GM21515 (cell line): ENCODE results near the gene MICAL2.
A peak's percentile ranks its signal among the peaks of the same experiment; 100 is the strongest.

Source experiments
- ATAC-seq: cut with Tn5 transposase; IDR thresholded peaks from one replicate; pipeline ENCODE4 v1.9.1; 2021; ENCODE audit not compliant: unreplicated experiment

MICAL2 gene

DNA sequence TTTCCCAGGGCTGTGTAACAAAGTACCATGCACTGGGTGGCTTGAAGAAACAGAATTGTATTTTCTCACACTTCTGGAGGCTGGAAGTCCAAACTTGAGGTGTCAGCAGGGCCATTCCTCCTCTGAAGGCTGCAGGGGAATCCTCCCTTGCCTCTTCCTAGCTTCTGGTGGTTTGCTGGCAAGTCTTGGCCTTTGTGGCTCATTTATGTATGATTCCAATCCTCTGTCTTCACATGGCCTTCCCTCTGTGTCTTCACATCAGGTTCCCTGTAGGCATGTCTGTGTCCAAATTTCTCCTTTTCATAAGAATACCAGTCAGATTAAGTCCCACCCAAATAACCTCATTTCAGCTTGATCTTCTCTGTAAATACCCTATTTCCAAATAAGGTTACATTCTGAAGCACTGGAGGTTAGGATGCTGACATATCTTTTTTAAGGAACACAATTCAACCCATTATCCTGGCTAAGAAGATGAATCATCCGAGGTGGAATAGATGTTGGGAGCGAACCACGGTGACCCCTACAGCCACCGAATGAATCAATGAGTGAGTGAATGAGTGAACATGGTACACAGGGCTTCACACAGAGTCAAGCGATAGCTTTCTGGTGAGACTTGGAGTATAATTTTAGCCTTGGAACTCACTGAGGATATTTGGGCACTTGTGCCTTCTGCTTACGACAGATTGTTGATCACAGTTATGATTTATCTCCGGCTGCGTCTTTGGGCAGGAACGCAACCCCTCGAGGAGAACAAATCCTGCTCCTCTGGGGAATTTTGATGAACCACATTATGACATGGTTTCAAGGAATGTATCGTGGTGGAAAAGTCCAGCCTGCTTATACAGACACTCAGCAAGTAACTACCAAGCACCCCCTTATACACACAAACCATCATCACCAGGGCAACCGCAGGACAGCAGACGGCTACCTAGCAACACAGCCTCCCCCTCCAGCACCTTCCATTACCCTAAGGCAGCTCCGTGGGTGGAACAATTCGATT lies 34.3 kb upstream of the MICAL2 start:
- ATAC-seq, result no peak

DNA sequence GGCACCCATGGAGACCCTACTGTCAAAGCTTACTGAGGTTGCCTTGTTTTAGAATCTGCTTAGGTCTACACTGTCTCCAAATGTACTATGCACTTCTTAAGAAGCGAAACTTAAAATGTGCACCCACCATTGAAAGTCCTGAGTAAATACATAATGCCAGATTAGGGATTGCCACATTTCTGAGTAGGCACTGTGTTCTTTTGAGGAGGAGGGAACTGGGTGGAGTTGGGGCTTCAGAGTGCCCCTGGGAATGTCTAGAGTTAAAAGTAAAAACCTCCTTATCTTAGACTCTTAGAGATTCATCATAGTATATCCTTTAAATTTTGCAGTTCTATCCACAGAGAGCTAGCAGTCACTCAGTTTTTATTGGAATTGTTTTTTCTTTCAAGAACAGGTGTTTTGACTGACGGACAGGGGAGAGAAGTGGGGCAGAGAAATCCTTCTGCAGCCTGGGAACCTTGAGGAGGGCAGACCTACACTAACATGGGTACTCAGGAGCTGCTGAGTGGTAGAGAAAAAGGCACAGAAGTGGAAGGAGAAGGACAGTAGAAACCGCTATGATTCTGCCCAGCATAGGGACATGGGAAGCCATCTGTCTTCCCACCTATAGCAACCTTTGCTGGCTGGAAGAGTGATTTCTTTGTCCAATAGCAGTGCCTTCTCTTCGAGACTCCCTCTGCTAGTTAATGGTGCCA lies 33.4 kb upstream of the MICAL2 start:
- no peak for ATAC-seq

DNA sequence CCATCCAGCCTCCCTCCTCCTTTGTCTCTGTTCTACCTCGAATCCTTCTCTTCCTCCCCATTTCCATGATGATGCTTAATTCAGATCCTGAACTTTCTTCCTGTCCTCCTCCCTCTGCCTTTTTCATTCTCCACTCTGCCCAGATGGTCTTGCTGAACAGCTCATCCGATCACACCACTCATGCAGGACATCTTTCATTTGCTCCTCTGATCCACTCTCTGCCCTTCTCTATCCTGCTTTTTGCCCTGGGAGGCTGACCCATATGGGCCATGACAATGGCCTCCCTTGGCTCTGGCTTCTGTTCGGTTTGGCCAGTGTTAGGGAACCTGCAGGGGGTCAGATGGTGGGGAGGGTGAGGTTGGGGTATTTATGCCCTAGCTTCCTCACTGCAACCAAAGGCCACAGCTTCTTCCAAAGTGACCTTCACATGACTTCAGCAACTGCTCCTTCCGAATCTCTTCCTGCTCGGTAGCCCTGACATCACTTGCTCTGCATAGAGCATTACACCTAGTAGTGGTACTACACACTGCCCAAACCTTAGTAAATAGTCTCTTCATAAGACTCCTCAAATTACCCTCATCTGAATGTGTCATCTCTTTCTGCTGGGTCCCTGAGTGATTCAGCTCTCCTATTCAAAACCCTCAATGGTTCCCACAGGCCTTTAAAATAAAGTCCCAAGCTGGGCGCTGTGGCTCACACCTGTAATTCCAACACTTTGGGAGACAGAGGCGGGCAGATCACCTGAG lies 32.7 kb upstream of the MICAL2 start:
- ATAC-seq, result no peak

DNA sequence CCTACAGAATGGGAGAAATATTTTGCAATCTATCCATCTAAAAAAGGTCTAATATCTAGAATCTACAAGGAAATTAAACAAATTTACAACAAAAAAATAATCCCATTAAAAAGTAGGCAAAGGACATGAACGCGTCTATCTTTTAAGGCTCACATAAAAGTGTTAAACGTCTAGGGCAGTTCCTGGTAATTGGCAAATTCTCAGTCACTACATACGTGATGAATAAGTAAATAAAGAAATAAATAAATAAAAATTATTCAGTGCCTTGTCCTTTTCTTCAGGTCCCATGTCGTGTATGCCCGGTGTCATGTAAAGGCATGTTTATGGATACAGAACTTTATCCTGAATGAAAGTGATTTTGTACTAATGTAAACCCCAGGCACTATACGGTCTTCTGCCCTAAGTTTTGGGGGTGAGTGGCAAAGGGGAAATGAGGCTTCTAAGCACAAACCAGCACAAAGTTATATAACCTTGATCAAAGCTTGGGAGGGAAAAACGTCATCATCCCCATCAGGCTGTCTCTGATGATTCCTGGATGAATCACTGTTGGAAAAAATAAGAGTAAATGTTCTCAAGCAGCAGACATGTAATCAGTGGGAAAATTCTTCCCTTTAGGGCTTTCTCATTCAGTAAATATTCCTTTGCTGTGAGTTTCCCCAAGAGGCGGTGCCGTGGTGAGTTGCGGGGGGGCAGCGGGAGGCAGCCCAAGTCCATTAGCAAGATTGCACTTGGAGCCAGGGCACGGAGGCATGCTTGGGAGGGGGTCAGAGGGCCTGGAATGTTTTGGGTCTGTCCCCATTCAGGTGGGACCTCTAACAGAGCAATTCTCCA lies 30.4 kb upstream of the MICAL2 start:
- ATAC-seq, result no peak

DNA sequence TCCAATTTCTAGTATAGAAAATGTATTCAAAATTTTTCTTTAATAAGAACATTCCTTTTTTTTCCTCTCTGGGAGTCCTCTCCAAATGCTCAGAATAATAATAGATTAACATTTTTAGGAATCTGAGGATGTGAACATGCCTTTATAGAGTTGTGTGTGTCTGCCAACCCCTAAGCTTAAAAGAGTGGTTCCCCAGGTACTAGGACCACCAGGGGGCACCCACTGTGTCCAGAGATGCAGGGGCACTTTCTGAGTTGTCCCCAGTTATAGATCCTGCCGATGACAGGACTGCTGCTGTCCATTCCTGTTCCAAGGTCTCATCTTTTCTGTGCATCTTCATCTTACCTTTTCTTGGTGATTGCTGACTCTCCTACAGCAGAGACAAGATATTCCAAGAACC lies 27.0 kb upstream of the MICAL2 start:
- no peak for ATAC-seq

DNA sequence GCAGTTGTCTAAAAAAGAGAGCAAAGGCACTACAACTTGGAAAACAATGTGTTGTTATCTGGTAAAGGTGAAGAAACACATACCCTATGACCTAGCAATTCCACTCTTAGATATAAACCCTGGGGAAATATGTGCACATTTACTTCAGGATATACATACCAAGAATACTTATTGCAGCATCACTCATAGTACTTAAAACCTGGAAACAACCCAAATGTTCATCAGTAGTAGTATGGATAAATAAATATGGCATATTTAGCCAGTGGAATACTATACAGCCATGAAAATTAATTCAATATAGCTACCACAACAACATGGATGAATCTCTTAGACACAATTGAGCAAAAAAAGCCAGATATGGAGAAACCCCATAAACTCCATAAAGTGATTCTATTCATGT lies 26.1 kb upstream of the MICAL2 start:
- ATAC-seq, result no peak

DNA sequence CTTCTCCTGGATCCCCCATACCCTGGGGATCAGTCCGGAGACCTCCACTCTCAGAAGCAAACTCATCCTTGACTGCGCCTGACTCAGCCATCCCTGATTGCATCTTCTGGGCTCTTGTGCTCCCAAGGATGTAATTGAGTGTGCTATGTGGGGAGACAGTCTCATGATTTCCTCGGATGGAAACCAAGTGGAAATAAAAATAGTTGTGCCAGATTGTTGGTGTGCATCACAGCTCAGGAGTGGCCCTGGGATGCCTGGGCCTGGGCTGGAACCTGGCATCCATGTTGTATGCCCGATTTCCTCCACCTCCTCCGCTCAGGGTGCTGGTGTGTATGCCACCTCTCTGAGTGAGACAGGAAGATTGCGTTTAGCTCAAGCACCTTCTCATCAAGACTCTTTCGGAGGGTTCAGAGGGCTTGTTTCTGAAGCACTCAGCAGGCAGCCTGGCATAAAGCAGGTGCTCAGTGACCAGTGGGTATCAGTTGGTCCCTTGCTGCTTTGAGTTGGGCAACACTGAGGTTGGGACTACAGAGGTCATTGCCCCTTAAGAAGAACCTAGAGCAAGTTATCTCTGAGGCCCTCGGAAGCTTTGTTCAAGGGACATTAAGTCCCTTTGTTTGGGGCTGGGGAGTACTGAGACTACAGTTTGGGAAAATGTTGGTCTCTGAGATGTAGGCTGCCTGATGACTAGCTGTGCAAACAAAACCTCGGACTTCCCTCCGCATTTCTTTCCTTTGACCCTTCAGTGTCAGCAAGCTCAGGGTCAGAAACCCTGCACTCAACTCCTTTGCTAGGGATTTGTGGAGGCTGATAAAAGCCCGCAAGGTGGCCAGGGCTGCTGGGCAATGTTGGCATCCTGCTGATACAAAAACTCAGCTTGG lies 24.8 kb upstream of the MICAL2 start:
- ATAC-seq, result no peak

DNA sequence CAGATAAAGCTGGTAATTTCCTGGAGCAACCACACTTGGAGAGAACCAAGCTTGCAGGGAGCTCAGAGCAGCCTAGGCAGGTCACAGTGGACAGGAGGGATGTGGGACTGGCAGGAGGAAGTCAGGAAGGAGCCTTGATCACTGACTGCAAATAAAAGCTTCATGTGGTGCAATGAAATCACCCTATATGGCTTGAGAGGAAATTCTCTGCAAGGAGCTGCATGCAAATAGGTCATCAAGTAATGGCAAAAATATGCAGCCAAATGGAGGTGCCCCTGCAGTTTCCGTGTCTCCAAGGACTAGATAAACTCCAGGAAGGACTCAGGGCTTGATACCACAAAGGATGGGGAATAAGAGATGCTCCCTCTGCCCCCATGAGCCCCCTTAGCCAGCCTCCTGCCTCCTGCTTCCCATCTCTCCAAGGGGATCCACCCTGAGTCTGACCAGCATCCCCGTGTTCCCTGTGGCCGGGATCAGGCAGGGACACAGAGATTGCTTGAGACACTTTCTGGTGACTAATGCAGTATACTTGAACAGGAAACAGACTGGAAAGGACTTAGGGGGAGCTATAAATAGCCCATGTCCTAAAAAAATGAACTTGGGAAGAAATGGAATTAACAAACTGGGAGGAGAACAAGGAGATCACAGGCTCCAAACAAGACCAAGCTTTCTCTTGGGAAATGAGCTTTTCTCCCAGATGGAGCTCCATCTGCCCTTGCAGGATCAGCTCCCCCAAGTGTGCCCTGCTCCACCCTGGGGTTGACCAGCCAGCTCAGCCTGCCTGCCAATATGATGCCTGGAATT lies 23.9 kb upstream of the MICAL2 start:
- ATAC-seq, result no peak

DNA sequence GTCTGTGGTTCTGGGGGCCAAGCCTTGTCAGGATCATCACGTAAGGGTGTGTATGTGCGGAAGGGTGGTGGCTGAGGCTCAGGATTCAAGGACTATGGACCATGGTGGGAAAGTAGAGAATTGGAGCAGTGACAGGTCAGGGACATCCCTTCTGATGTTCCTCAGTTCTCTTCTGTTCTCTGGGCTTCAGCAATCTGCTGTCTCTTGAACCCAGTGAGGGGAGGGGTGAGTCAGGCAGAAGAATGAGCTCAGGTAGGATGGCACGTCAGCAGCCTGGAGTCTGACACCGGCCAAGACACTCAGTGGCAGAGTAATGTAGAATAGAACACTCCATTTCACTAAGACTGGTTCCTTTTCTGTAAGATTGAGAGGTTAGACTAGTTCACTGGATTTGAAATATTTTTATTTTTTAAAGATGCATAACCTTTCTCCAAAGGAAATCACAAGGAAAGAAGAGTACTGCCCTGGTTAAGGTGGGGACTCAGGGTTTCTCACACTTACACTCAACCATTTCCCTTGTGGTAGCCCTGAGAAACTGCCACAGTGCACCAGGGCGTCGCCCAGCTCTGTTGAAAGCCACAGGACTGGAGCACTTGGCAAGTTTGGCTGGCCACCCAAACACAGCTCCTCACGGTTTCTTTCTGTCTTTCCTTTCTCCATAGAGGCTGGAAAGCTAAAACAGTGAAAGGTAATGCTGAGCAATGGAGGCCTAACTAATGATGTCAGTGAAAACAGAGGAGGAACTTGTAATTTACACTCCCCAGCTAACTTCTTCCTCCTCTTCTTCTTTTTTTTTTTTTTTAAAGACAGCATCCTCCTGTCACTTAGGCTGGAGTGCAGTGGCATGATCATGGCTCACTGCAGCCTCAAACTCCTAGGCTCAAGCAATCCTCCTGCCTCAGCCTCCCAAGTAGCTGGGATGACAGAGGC lies 23.1 kb upstream of the MICAL2 start:
- ATAC-seq, result peak; percentile 61

DNA sequence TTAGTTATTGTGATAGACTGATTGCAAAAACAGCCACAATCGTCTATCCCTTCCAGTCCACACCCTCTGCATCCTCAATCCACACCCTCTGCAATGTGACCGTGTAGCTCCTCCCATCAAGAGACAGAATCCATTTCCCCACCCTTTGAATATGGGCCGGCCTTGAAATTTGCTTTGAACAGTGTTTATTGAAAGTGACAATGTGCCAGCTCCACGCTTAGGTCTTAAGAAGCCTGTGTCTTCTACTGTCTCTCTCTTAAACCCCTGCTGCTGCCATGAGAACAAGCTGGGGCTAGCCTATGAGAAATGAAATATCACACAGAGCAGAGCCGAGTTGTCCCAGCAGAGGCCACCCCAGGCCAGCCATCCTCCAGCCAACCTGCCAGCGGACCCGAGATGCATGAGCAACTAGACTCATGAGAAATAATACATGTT lies 22.3 kb upstream of the MICAL2 start:
- no peak for ATAC-seq

DNA sequence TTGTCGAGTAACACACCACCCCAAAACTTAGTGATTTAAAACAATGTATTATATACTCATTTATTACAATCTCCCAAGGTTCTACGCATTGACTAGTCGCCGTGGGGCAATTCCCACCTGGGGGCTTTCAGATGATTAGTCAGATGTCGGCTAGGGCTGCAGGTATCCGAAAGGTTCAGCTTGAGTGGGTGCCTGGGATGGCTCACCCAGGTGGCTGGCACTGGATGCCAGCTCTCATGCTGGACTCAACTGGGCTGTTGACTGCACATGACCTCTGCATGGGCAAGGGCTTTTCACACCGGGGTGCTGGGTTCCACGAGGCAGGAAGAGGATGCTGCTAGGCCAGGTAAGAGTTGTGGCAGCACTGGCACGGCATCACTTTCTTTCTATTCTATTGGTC lies 21.9 kb upstream of the MICAL2 start:
- ATAC-seq, result no peak

DNA sequence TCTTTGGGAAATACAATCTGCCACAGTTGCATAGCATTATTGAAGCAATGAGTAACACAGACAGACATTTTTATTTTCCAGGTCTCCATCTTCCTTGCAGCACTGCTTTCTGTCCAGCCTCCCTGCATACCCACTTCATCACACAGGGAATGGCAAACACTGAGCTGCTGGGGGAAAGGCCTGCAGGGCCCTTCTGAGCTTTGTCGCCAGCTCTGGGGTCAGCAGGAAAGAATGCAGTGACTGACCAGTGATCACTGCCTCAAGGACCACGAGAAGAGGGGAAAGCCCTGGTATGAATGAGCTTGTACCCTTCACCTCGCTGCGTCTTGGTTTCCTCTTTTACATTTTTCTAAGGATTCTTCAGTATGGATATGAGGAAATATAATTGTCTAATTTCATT lies 21.3 kb upstream of the MICAL2 start:
- ATAC-seq, result no peak

DNA sequence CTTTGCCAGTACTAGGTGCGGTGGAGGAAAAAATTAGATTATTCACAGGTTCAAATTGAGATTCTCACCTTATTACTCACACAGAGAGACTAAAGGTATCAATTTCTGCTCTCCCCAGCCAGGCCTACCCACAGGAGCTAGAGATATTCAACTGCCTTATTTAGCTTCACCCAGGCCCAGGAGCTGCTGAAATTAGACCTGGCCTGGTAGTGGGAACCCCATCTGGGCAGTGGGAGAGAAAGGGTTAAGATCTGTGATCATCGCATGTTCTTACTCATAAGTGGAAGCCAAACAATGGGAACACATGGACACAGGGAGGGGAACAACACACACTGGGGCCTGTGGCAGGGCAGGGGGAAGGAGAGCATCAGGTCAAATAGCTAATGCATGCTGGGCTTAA lies 20.9 kb upstream of the MICAL2 start:
- no peak for ATAC-seq

DNA sequence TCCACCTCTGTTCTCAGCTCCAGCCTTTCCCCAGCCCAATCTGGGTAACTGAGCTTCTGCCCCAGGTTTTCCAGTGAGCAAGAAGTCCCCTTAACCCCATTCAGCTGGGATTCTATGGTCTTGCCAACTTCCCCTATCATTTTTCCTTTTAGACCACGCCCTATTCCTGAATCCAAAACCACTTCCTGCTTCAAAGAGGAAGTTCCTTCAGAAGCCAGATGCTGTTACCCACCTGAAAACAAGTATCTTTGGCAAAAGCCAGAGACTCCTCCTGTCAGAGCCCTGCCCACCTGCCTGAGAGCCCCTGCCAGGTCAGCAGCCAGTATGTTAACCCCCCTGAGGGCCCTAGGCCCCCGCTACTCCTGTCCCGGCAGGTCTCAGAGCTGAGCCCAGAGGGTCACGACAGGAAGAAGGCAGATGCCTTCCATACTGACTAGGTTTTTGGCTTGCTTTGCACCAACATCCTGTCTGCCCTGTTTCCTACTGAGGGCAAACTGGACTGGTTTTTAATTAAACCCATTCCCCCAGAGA lies 20.3 kb upstream of the MICAL2 start:
- ATAC-seq, result no peak

DNA sequence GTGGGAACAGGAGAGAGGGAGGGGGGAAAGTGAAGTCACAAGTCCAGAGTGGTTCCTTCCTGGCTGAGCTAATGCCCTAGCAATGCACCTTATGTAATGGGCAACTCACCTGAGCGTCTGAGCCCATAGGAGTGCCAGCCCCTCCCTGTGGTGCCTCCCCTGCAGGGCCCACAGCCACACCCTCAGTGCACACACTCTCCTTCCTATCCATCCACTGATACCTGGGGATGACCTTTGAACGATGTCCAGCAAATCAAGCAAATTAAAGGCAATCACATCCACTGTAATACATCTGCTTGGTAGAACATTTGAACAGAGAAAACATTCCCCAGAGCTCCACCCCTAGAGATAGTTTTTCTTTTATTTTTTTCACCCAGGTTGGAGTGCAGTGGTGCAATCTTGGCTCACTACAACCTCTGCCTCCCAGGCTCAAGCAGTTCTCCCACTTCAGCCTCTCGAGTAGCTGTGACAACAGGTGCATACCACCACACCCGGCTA lies 19.6 kb upstream of the MICAL2 start:
- no peak for ATAC-seq

DNA sequence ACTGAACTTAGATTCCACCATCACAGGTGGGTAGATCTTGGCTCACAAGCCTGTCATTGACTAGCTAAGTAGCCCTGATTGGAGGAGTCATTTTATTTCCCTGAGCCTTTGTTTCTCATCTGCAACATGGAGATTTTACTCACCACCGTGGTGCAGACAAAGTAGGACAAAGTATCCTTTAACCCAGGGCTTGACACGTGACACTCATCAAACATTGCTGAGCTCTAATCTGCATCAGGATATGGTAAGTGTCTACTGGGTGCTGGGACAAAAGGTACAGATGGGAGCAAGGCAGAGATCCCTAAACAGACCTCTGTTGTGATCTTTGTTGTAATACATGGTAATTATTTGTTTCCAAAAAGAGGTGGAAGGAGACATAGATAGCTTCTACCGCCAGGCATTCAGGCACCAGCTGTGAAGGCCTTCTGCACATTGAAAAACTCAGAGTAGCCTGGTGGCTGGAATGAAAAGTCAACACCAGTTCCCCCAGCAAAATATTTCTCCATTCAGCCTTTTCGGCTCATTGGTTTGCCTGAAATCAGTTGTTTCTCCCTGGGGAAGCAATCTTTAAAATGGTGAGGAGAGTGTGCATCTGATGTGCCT lies 18.3 kb upstream of the MICAL2 start:
- ATAC-seq, result no peak

DNA sequence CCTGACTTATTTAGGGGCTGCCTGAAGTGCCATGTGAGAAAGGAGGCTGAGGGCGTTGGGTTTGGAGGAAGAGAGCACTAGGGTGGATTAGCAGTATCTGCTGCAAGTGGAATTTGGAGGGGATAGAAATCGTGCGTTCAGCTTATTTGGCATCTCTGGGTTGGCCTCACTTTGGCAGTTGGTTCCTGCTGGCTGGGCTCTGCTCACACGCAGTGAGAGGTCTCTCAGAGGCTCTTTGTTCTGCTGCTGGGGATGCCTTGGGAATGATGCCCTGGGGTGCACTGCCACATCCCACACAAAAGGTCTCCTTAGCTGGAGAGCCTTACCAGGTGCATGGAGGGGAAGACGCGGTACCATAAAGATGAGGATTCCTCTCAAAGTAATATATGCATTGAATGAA lies 17.7 kb upstream of the MICAL2 start:
- no peak for ATAC-seq
